ENCODE data around the gene ALOX15.
"Not testable (repeated sequence)": the region's sequence is repeated elsewhere in the genome, so short reads cannot be mapped to it uniquely, and the experiment has no call there.

The ALOX15 gene

DNA sequence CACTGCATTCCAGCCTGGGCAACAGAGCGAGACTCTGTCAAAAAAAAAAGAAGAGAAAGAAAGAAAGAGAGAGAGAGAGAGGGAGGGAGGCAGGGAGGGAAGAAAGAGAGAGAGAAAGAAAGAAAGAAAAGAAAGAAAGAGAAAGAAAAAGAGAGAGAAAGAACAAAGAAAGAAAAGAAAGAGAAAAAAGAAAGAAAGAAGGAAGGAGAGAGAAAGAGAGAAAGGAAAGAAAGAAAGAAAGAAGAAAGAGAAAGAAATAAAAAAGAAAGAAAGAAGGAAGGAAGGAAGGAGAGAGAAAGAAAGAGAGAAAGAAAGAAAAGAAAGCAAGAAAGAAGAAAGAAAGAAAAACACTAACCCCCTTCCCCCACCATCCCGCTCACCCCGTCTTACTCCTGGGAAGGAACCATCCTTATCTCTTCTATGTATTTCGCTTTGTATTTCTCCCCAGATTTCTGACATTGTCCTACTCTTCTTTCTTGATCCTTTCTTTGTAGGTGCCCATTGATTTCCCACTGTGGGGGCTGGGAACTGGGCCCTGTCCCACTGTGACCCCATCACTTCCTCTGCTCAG, 20.9 kb downstream of the ALOX15 start:
- H3K36me3 Mint-ChIP-seq = peaks cover 0 to 1% of the 10 kb centered on the region in 2 donors
- no peak overlapping the region for H3K4me3 Mint-ChIP-seq
- H3K27ac Mint-ChIP-seq = no peak overlapping the region
- H3K4me1 Mint-ChIP-seq = peaks cover 0 to under 1% of the 10 kb centered on the region in 2 donors
- ATAC-seq (replicated peaks) (no peak), DNase-seq (no peak)
- peaks cover 14 to 31% of the 10 kb centered on the region in 2 donors for H3K27me3 Mint-ChIP-seq
- H3K9me3 Mint-ChIP-seq = no peaks in the 10 kb centered on the region

DNA sequence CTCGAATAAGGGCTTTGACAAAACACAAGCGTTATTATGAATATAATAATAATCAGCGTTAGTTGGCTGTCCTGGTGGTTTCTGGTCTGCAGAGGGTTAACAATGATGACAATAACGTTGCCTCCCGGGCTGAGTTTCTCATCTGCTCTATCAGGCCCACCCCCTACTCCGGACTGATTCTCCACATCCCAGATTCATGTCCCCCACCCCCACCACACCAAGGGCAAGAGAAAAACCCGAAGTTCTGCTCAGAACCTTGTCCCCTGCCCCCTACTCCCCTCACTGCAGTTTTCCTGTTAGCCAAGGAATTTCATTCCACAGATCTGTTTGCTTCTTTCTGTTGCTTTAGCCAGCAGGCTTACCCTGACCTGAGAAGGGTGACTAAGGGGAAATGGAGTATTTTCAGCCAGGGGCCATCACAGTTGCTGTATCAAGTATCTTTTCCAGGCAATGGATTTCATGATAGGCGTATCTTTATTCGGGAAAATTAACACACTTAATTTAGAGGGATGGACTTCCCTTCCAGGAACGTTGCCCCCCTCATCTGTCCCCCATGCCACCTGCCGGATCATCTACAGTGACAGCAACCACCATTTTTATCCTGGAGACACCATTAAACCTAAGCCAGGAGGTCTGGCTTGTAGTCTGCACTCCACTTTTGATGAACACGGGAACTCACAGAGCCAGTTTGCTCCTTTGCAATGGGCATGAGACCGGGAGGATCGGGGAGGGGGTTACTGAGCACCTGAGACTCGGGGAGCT, 23.7 kb downstream of the ALOX15 start:
- H3K36me3 Mint-ChIP-seq = no peaks in the 10 kb centered on the region
- no peak for ATAC-seq (replicated peaks)
- no peak for DNase-seq
- H3K27me3 Mint-ChIP-seq = peaks cover 12 to 25% of the 10 kb centered on the region in 2 donors
- H3K9me3 Mint-ChIP-seq = no peaks in the 10 kb centered on the region
- no peak overlapping the region for H3K27ac Mint-ChIP-seq
- no peak overlapping the region for H3K4me3 Mint-ChIP-seq
- no peaks in the 10 kb centered on the region for H3K4me1 Mint-ChIP-seq

DNA sequence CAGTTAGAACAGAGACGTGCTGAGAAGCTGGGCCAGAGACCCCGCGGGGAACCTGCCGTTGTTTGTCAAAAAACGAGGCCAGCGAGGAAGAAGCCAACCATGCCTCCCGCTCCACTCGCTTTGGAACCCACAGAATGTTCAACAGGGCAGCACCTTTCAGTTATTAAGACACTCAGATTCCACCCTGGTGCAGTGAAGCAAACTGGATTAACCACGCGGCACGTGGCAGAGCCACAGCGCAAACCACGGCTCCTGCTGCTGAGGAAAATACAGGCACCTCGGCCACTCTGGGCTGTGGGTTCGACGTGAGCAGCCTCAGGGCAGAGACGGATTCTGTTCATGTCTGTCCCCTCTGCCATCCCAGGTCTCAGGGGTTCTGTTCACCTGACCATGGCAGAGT, 24.4 kb downstream of the ALOX15 start:
- DNase-seq (no peak), ATAC-seq (replicated peaks) (no peak)
- Mint-ChIP-seq H3K9me3 (no peaks in the 10 kb centered on the region), H3K27me3 (peaks cover 12 to 25% of the 10 kb centered on the region in 2 donors), H3K4me1 (no peaks in the 10 kb centered on the region), H3K27ac (no peak overlapping the region), H3K36me3 (no peaks in the 10 kb centered on the region), H3K4me3 (no peak overlapping the region)

DNA sequence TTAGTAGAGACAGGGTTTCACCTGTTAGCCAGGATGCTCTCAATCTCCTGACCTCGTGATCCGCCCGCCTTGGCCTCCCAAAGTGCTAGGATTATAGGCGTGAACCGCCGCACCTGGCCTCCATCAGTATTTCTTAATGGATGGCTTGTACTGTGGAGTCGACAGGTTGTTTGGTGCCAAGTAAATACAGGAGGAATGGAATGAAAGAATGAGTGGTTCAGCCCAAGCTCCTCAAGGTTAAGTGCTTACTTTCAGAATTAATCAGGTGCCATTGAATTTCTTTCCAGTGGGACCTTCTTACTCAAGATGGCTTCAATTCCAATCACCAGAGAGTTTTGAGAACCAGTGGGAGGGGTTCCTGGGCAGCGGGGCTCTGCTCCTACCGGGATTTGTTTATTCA, 25.0 kb downstream of the ALOX15 start:
- no peak overlapping the region for H3K27ac Mint-ChIP-seq
- H3K36me3 Mint-ChIP-seq = no peaks in the 10 kb centered on the region
- H3K9me3 Mint-ChIP-seq = no peaks in the 10 kb centered on the region

DNA sequence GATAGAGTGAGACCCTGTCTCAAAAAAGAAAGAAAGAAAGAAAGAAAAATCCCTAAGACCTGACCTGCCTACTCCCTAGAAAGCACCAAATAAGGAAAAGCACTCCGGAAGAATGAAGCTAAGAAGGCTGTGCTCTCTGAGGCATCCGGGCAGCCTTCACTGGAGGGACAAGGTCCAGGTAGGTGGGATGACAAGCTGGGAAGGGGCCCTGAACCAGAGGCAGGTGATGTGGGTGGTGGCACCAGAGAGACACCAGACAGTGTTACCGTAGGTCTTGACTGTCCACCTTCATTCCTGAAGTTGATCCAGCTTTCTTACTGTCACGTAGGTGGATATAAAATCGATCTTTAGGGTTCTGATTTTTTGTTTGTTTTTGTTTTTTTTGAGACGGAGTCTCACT, 30.8 kb downstream of the ALOX15 start:
- no peak overlapping the region for H3K27ac Mint-ChIP-seq
- no peak overlapping the region for H3K4me3 Mint-ChIP-seq
- no peaks in the 10 kb centered on the region for H3K36me3 Mint-ChIP-seq
- H3K4me1 Mint-ChIP-seq = peaks cover 3 to 10% of the 10 kb centered on the region in 2 donors
- no peaks in the 10 kb centered on the region for H3K9me3 Mint-ChIP-seq
- ATAC-seq (replicated peaks) = no peak
- no peak for DNase-seq
- peaks cover 32 to 39% of the 10 kb centered on the region in 2 donors for H3K27me3 Mint-ChIP-seq

More for the DNA sequence above, 25.0 kb downstream of the ALOX15 start:
- Mint-ChIP-seq H3K4me3 (no peak overlapping the region), H3K4me1 (no peaks in the 10 kb centered on the region), H3K27me3 (peaks cover 12 to 26% of the 10 kb centered on the region in 2 donors)
- DNase-seq (no peak), ATAC-seq (replicated peaks) (no peak)

GRCh38 chr17:4610162-4610561, 31.3 kb downstream of the ALOX15 start:
- H3K9me3 Mint-ChIP-seq = no peaks in the 10 kb centered on the region
- peaks cover 29 to 36% of the 10 kb centered on the region in 2 donors for H3K27me3 Mint-ChIP-seq
- H3K36me3 Mint-ChIP-seq = no peaks in the 10 kb centered on the region
- H3K4me1 Mint-ChIP-seq = peaks cover 5 to 14% of the 10 kb centered on the region in 2 donors
- H3K27ac Mint-ChIP-seq = no peak overlapping the region
- H3K4me3 Mint-ChIP-seq = no peak overlapping the region
- ATAC-seq (replicated peaks) (no peak), DNase-seq (no peak)

DNA sequence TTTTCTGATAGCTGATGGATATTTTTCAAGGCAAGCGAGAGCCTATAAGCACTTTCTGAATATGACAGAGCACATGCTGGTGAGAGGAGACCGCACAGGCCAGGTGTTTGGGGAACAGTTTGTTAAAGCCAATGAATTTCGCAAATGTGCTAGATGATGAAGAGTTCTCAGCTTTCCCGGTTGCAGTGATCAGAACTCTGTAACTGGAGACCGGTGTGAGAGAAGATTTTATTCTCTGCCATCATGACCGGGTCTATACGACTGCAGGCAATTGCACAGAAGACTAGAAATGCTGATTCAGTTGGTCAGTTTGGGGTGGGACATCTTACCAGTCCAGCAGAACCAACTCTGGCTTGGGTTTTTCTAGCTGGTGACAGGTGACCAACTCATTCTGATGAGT, 31.7 kb downstream of the ALOX15 start:
- no peak for DNase-seq
- H3K36me3 Mint-ChIP-seq = no peaks in the 10 kb centered on the region
- H3K4me3 Mint-ChIP-seq = no peak overlapping the region
- H3K9me3 Mint-ChIP-seq = no peaks in the 10 kb centered on the region
- H3K4me1 Mint-ChIP-seq = peaks cover 5 to 14% of the 10 kb centered on the region in 2 donors
- H3K27ac Mint-ChIP-seq = no peak overlapping the region
- no peak for ATAC-seq (replicated peaks)
- H3K27me3 Mint-ChIP-seq = peaks cover 29 to 36% of the 10 kb centered on the region in 2 donors

- no peak for DNase-seq
- Mint-ChIP-seq H3K36me3 (no peaks in the 10 kb centered on the region), H3K27ac (peak overlapping the region; percentile 42), H3K4me1 (peaks cover 5 to 14% of the 10 kb centered on the region in 2 donors), H3K4me3 (no peak overlapping the region), H3K9me3 (no peaks in the 10 kb centered on the region), H3K27me3 (peaks cover 29 to 38% of the 10 kb centered on the region in 2 donors)
- no peak for ATAC-seq (replicated peaks)
Measured at GRCh38 chr17:4607773-4608187, 33.7 kb downstream of the ALOX15 start.

- Mint-ChIP-seq H3K27ac (no peak overlapping the region), H3K4me1 (peaks cover 5 to 14% of the 10 kb centered on the region in 2 donors), H3K27me3 (peaks cover 29 to 43% of the 10 kb centered on the region in 2 donors), H3K4me3 (no peak overlapping the region), H3K9me3 (no peaks in the 10 kb centered on the region), H3K36me3 (no peaks in the 10 kb centered on the region)
- DNase-seq (no peak), ATAC-seq (replicated peaks) (no peak)
Measured at GRCh38 chr17:4607261-4607741, 34.2 kb downstream of the ALOX15 start.

GRCh38 chr17:4605826-4606225, 35.7 kb downstream of the ALOX15 start:
- ATAC-seq (replicated peaks) (peak; percentile 56 to 73), DNase-seq (no peak)
- Mint-ChIP-seq H3K27me3 (peaks cover 25 to 37% of the 10 kb centered on the region in 2 donors), H3K9me3 (no peaks in the 10 kb centered on the region), H3K4me1 (peaks cover 5 to 14% of the 10 kb centered on the region in 2 donors), H3K4me3 (no peak overlapping the region), H3K36me3 (no peaks in the 10 kb centered on the region), H3K27ac (peak overlapping the region; percentile 31)

DNA sequence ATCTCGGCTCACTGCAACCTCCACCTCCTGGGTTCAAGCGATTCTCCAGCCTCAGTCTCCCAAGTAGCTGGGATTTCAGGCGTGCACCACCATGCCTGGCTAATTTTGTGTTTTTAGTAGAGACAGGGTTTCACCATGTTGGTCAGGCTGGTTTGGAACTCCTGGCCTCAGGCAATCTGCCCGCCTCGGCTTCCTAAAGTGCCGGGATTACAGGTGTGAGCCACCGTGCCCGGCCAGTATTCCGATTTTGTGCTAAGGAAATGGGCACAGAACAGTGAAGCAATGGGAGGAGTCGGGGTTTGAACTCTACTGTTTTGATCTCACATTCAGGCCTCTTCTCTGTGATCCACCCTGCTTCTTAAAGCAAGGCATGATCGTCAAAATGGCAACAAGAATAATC, 36.7 kb downstream of the ALOX15 start:
- not testable (repeated sequence) for H3K27ac Mint-ChIP-seq; H3K4me3 Mint-ChIP-seq; DNase-seq; H3K9me3 Mint-ChIP-seq; H3K36me3 Mint-ChIP-seq; ATAC-seq (replicated peaks)
- Mint-ChIP-seq H3K27me3 (peaks cover 25 to 42% of the 10 kb centered on the region in 2 donors), H3K4me1 (peaks cover 5 to 14% of the 10 kb centered on the region in 2 donors)

DNA sequence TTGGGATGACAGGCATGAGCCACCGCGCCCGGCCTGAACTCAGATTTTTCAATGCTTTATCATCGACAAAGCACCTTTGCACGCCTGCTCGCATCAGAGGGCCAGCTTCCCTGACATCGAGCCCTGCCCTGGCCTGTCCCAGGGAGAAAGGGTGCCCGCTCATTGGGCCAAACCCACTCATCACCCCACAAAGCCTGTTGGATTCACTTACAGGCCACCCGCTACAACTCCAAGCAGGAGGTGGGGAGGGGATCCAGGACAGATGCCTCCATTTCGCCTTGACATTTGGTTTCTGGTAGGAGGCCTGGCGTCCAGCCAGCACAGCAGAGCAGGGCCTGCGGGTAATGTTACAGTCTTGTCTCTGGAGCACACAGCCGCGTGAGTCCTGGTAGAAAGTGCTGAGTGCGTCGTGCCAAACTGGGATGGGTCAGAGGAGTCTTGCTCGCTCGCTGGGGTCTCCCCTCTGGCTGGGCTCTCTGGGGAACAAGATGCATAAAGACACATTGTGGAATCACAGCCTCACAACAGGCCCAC, 37.3 kb downstream of the ALOX15 start:
- Mint-ChIP-seq H3K36me3 (no peaks in the 10 kb centered on the region), H3K27ac (no peak overlapping the region), H3K9me3 (no peaks in the 10 kb centered on the region), H3K4me3 (no peak overlapping the region), H3K4me1 (peaks cover 5 to 14% of the 10 kb centered on the region in 2 donors), H3K27me3 (peaks cover 23 to 44% of the 10 kb centered on the region in 2 donors)
- ATAC-seq (replicated peaks) (no peak), DNase-seq (no peak)

DNA sequence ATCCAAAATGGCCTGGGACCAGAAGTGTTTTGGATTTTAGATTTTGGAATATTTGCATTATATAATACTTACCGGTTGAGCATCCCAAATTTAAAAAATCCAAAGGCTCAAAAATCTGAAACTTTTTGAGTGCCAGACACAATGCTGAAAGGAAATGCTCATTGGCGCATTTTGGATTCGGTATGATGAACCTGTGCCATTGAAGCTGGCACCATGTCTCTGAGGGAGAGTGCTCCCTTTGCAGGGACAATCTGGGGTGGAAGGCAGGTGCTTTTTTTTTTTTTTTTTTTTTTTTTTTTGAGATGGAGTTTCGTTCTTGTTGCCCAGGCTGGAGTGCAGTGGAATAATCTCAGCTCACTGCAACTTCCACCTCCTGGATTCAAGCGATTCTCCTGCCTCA, 39.4 kb downstream of the ALOX15 start:
- DNase-seq (no peak), ATAC-seq (replicated peaks) (no peak)
- H3K36me3 Mint-ChIP-seq = no peaks in the 10 kb centered on the region
- H3K27ac Mint-ChIP-seq = no peak overlapping the region
- H3K27me3 Mint-ChIP-seq = peaks cover 14 to 40% of the 10 kb centered on the region in 2 donors
- H3K4me3 Mint-ChIP-seq = no peak overlapping the region
- peaks cover 2 to 5% of the 10 kb centered on the region in 2 donors for H3K4me1 Mint-ChIP-seq
- H3K9me3 Mint-ChIP-seq = no peaks in the 10 kb centered on the region

GRCh38 chr17:4601326-4601725, 40.2 kb downstream of the ALOX15 start:
- no peak for ATAC-seq (replicated peaks)
- DNase-seq = no peak
- Mint-ChIP-seq H3K4me3 (no peak overlapping the region), H3K36me3 (no peaks in the 10 kb centered on the region), H3K4me1 (peaks cover 2 to 5% of the 10 kb centered on the region in 2 donors), H3K27ac (no peak overlapping the region), H3K27me3 (peaks cover 16 to 43% of the 10 kb centered on the region in 2 donors), H3K9me3 (no peaks in the 10 kb centered on the region)

GRCh38 chr17:4600563-4600962, 40.9 kb downstream of the ALOX15 start:
- H3K4me1 Mint-ChIP-seq = peaks cover 1 to 2% of the 10 kb centered on the region in 2 donors
- H3K27me3 Mint-ChIP-seq = peaks cover 16 to 43% of the 10 kb centered on the region in 2 donors
- no peaks in the 10 kb centered on the region for H3K9me3 Mint-ChIP-seq
- H3K36me3 Mint-ChIP-seq = no peaks in the 10 kb centered on the region
- DNase-seq (no peak), ATAC-seq (replicated peaks) (no peak)
- H3K27ac Mint-ChIP-seq = peak overlapping the region; percentile 14
- H3K4me3 Mint-ChIP-seq = no peak overlapping the region
